HG02973 (cell line): ENCODE results near the gene AGR3.
A peak's percentile ranks its signal among the peaks of the same experiment; 100 is the strongest.
"Not testable (repeated sequence)": the region's sequence is repeated elsewhere in the genome, so short reads cannot be mapped to it uniquely, and the experiment has no call there.

ENCODE experiments used
- ATAC-seq: cut with Tn5 transposase; IDR thresholded peaks from one replicate; pipeline ENCODE4 v1.9.1; 2021; ENCODE audit warnings: moderate library complexity; ENCODE audit not compliant: unreplicated experiment

AGR3 gene

GRCh38 chr7:16891874-16892643 lies 10.3 kb upstream of the AGR3 start:
- no peak for ATAC-seq

GRCh38 chr7:16891338-16891737 lies 9.6 kb upstream of the AGR3 start:
- ATAC-seq, result peak; percentile 68

- no peak for ATAC-seq
These were observed 8.2 kb upstream of the AGR3 start for GRCh38 chr7:16889851-16890415.

- no peak for ATAC-seq
These were observed 7.5 kb upstream of the AGR3 start for GRCh38 chr7:16889305-16889704.

- no peak for ATAC-seq
These were observed 2.1 kb upstream of the AGR3 start for GRCh38 chr7:16883918-16884317.

- no peak for ATAC-seq
These were observed 1.2 kb downstream of the AGR3 start for GRCh38 chr7:16880554-16880953.

- ATAC-seq, result no peak
These were observed 2.6 kb downstream of the AGR3 start for GRCh38 chr7:16879181-16879580.

- no peak for ATAC-seq
These were observed 5.9 kb downstream of the AGR3 start for GRCh38 chr7:16875861-16876260.

GRCh38 chr7:16874066-16874465 lies 7.7 kb downstream of the AGR3 start:
- no peak for ATAC-seq

- no peak for ATAC-seq
These were observed 14.5 kb downstream of the AGR3 start for GRCh38 chr7:16867328-16867727.

- ATAC-seq, result not testable (repeated sequence)
These were observed 28.6 kb downstream of the AGR3 start for GRCh38 chr7:16853189-16853588.

GRCh38 chr7:16851829-16852228 lies 30.0 kb downstream of the AGR3 start:
- no peak for ATAC-seq

- ATAC-seq, result no peak
These were observed 30.9 kb downstream of the AGR3 start for GRCh38 chr7:16850614-16851466.

GRCh38 chr7:16849296-16850148 lies 32.3 kb downstream of the AGR3 start:
- no peak for ATAC-seq

- ATAC-seq, result no peak
These were observed 34.4 kb downstream of the AGR3 start for GRCh38 chr7:16847381-16847860.

GRCh38 chr7:16846601-16847165 lies 35.1 kb downstream of the AGR3 start:
- no peak for ATAC-seq

GRCh38 chr7:16845746-16846145 lies 36.0 kb downstream of the AGR3 start:
- ATAC-seq, result no peak

GRCh38 chr7:16841681-16842080 lies 40.1 kb downstream of the AGR3 start:
- ATAC-seq, result no peak

- ATAC-seq, result no peak
These were observed 41.7 kb downstream of the AGR3 start for GRCh38 chr7:16840094-16840493.

- ATAC-seq, result no peak
These were observed 42.1 kb downstream of the AGR3 start for GRCh38 chr7:16839646-16840045.
